Measurements from ENCODE around the gene MTA3.

The MTA3 gene

DNA sequence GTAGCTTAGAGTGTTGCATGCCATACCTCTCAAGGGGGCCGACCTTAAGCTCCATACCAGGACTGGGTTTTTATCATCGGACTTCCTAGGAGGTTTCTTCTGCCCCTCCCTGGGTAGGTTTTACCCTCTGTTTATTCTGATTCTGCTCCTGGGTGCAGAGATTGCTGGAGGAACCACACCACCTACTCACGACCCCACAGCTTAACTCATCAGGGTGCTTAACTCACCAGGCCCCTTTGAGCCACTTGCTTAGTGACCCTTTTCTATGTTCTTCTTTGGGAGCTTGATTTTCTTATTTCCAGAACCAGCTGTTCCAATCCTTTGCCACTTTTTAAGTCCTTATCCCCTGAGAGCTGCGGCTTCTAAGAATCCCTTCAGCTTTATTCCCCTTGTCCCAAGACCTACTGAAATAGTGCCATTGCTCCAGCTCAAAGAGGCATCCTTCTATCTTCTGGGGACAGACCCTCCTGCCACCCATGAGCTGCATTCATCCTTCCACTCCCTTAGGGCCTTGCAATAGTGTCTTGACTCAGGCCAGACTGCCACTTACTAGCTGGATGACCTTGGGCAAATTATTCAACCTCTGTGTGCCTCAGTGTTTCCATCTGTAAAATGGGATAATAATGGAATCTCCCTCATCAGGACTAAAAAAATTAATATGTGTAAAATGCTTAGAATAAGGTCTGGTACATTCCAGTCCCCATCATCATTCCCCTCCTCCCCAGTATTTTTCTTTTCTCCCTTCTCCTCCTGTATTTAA, 189.7 kb downstream of the MTA3 start:
- TF ChIP-seq, protein P1, sequence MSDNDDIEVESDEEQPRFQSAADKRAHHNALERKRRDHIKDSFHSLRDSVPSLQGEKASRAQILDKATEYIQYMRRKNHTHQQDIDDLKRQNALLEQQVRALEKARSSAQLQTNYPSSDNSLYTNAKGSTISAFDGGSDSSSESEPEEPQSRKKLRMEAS (IDR thresholded peaks at IDR 0.05), result no peak
- no peak for TF ChIP-seq ZBTB7A (IDR thresholded peaks at IDR 0.05; ENCODE audit: low read depth)
- no peak for TF ChIP-seq RAD21 (IDR thresholded peaks at IDR 0.05; ENCODE audit: low read depth)
- TF ChIP-seq YY1 (IDR thresholded peaks at IDR 0.05; ENCODE audit: low read depth), result no peak
- no peak for TF ChIP-seq EP300 (IDR thresholded peaks at IDR 0.05; ENCODE audit: borderline replicate concordance)
- TF ChIP-seq CREB1 (IDR thresholded peaks at IDR 0.05; ENCODE audit: low read depth), result no peak
- no peak for TF ChIP-seq EGR1 (IDR thresholded peaks at IDR 0.05)
- no peak for TF ChIP-seq TEAD4 (IDR thresholded peaks at IDR 0.05)
- TF ChIP-seq TAF1 (IDR thresholded peaks at IDR 0.05; ENCODE audit: low read depth), result no peak
- TF ChIP-seq CEBPB (IDR thresholded peaks at IDR 0.05), result no peak

DNA sequence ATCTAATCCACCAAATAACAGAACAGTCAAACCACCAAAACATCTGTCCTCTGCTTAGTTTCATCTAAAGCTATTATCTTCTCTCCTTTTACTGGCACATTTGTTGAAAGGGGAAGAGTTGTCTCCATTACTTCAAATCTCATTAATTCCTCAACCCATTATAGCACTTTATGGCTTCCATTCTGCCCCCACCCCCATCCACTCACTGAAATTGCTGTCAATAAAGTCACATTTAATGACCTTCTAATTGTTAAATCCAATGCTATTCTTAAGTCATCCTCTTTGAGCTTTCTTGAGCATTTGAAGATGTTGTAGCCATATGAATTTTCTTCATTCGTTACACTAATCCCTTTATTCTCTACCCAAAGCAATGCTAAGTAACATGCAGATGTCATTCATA, 190.3 kb downstream of the MTA3 start:
- TF ChIP-seq EP300 (IDR thresholded peaks at IDR 0.05; ENCODE audit: borderline replicate concordance) (no peak), ZBTB7A (IDR thresholded peaks at IDR 0.05; ENCODE audit: low read depth) (no peak), FOXM1 (IDR thresholded peaks at IDR 0.05; ENCODE audit: borderline replicate concordance, low read depth) (no peak), RAD21 (IDR thresholded peaks at IDR 0.05; ENCODE audit: low read depth) (no peak), YY1 (IDR thresholded peaks at IDR 0.05; ENCODE audit: low read depth) (no peak), TAF1 (IDR thresholded peaks at IDR 0.05; ENCODE audit: low read depth) (no peak), CEBPB (IDR thresholded peaks at IDR 0.05) (no peak), NFIC (IDR thresholded peaks at IDR 0.05) (no peak), EGR1 (IDR thresholded peaks at IDR 0.05) (no peak), CREB1 (IDR thresholded peaks at IDR 0.05; ENCODE audit: low read depth) (no peak), TCF12 (IDR thresholded peaks at IDR 0.05; ENCODE audit: low read depth) (no peak), TEAD4 (IDR thresholded peaks at IDR 0.05) (no peak)
- TF ChIP-seq, protein P2, sequence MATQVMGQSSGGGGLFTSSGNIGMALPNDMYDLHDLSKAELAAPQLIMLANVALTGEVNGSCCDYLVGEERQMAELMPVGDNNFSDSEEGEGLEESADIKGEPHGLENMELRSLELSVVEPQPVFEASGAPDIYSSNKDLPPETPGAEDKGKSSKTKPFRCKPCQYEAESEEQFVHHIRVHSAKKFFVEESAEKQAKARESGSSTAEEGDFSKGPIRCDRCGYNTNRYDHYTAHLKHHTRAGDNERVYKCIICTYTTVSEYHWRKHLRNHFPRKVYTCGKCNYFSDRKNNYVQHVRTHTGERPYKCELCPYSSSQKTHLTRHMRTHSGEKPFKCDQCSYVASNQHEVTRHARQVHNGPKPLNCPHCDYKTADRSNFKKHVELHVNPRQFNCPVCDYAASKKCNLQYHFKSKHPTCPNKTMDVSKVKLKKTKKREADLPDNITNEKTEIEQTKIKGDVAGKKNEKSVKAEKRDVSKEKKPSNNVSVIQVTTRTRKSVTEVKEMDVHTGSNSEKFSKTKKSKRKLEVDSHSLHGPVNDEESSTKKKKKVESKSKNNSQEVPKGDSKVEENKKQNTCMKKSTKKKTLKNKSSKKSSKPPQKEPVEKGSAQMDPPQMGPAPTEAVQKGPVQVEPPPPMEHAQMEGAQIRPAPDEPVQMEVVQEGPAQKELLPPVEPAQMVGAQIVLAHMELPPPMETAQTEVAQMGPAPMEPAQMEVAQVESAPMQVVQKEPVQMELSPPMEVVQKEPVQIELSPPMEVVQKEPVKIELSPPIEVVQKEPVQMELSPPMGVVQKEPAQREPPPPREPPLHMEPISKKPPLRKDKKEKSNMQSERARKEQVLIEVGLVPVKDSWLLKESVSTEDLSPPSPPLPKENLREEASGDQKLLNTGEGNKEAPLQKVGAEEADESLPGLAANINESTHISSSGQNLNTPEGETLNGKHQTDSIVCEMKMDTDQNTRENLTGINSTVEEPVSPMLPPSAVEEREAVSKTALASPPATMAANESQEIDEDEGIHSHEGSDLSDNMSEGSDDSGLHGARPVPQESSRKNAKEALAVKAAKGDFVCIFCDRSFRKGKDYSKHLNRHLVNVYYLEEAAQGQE (IDR thresholded peaks at IDR 0.05; ENCODE audit: low read depth), result no peak
- TF ChIP-seq, protein P1 (IDR thresholded peaks at IDR 0.05), result no peak
- TF ChIP-seq, protein P3, sequence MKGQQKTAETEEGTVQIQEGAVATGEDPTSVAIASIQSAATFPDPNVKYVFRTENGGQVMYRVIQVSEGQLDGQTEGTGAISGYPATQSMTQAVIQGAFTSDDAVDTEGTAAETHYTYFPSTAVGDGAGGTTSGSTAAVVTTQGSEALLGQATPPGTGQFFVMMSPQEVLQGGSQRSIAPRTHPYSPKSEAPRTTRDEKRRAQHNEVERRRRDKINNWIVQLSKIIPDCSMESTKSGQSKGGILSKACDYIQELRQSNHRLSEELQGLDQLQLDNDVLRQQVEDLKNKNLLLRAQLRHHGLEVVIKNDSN (IDR thresholded peaks at IDR 0.05), result no peak

DNA sequence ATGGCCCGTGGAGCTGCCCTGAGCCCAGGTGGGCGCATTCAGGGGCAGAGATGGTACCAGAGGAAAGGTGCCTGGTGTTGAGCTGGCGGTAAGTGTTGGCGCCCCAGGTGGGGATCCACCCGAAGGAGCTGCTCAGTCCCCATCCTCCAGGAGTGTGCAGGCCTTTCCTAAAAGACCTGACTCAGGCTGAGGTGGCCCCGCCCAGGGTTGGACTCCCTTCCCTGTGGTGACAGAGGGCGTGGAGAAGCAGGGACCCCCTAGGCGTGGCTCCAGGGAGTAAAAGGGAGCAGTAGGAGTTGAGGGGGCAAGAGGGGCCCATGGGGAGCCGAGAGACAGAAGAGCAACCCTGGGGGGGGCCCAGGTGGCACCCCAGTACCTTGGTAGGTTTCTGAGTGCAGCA, 193.1 kb downstream of the MTA3 start:
- TF ChIP-seq FOXM1 (IDR thresholded peaks at IDR 0.05; ENCODE audit: borderline replicate concordance, low read depth) (no peak), ZBTB7A (IDR thresholded peaks at IDR 0.05; ENCODE audit: low read depth) (no peak), NFIC (IDR thresholded peaks at IDR 0.05) (no peak), TEAD4 (IDR thresholded peaks at IDR 0.05) (no peak)
- TF ChIP-seq, protein P1 (IDR thresholded peaks at IDR 0.05), result no peak

DNA sequence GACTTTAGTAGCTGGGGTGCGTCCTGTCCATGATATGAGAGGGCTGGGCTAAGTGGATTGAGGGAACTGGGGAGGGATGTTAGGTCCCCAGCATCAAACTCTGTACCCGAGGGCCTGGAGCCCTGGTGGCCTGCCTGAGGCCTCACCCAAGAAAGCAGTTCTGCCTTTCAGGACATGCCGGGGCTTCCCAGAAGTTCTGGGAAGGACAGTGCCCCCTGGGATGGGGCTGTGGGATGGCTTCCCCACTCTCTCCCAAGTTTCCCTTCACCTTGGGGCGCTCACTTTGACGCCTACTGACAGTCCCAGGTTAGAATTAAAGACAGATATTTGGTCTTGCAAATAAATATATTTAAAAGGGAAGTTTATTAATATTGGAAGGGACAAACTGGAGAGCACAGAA, 193.7 kb downstream of the MTA3 start:
- TF ChIP-seq RAD21 (IDR thresholded peaks at IDR 0.05; ENCODE audit: low read depth) (no peak), CREB1 (IDR thresholded peaks at IDR 0.05; ENCODE audit: low read depth) (no peak), EP300 (IDR thresholded peaks at IDR 0.05; ENCODE audit: borderline replicate concordance) (no peak), CEBPB (IDR thresholded peaks at IDR 0.05) (no peak), TEAD4 (IDR thresholded peaks at IDR 0.05) (no peak), NFIC (IDR thresholded peaks at IDR 0.05) (no peak), EGR1 (IDR thresholded peaks at IDR 0.05) (no peak)
- TF ChIP-seq, protein P2 (IDR thresholded peaks at IDR 0.05; ENCODE audit: low read depth), result no peak
- TF ChIP-seq, protein P3 (IDR thresholded peaks at IDR 0.05), result no peak

DNA sequence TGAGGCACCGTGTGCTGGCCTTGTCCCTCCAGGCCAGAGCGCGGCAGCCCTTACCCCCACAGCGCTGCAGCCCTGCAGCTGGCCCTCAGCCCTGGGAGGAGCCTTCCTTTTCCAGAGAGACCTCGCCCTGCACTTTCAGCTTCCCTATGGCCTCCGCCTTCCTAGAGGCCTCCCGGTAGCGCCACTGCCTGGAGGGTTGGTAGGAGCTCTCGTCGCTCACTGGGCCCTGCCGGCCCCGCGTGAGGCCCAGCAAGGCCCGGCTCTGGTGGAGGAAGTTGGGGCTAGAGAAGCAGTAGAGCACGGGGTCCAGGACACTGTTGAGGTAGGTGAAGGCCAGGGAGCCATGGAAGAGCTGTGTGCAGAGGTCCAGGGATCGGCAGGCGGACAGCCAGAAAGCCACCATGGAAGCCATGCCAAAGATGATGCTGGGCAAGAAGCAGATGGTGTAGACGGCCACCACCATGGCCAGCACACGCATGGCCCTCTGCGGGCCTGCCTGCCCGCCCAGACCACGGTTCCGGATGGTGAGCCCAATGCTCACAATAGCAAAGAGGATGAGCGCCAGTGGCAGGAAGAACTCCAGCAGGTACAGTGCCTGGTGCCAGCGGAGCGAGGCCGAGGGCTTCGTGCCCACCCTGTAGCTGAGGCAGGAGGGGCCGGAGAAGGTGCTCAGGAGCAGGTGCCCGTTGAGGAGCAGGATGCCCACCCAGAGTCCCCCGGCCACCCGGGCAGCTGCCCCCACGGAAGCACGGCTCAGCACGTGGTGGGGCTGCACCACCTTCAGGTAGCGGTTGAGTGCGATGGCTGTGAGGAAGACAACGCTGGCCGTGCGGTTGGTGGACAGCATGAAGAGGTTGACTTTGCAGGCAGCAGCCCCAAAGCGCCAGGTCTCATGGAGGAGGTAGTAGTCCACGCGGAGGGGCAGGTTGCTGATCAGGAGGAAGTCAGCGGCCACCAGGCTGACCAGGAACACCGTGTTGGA, 194.7 kb downstream of the MTA3 start:
- TF ChIP-seq CREB1 (IDR thresholded peaks at IDR 0.05; ENCODE audit: low read depth) (no peak), TCF12 (IDR thresholded peaks at IDR 0.05; ENCODE audit: low read depth) (no peak), TAF1 (IDR thresholded peaks at IDR 0.05; ENCODE audit: low read depth) (no peak), CEBPB (IDR thresholded peaks at IDR 0.05) (no peak), FOXM1 (IDR thresholded peaks at IDR 0.05; ENCODE audit: borderline replicate concordance, low read depth) (no peak), EP300 (IDR thresholded peaks at IDR 0.05; ENCODE audit: borderline replicate concordance) (no peak), YY1 (IDR thresholded peaks at IDR 0.05; ENCODE audit: low read depth) (no peak), RAD21 (IDR thresholded peaks at IDR 0.05; ENCODE audit: low read depth) (no peak), EGR1 (IDR thresholded peaks at IDR 0.05) (no peak), NFIC (IDR thresholded peaks at IDR 0.05) (no peak), ZBTB7A (IDR thresholded peaks at IDR 0.05; ENCODE audit: low read depth) (no peak), TEAD4 (IDR thresholded peaks at IDR 0.05) (no peak)
- TF ChIP-seq, protein P1 (IDR thresholded peaks at IDR 0.05), result no peak
- TF ChIP-seq, protein P3 (IDR thresholded peaks at IDR 0.05), result no peak
- TF ChIP-seq, protein P2 (IDR thresholded peaks at IDR 0.05; ENCODE audit: low read depth), result no peak
